ENCODE measurements around the gene TMEM82.

TMEM82 gene

DNA sequence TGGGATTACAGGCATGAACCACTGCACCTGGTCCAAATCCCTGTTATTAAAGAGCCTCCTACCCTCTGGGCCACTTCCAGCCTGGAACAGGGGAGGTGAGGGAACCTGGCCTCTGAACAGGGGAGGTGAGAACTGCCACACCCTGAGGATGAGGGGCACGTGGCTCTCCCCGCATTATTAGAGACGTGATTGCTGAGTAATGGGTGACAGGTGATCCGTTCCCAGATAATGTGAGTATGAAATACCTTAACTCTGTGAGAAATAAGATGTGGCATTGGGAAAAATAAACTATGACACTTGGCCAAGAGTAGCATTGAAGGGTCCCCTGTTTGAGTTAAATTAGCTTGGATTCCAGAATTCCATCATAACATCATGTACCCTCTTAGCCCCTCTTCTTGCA is 19.9 kb upstream of the TMEM82 start:
- FAIRE-seq: no peak

- no peak for FAIRE-seq
Observed at GRCh38 chr1:15722836-15723532, 19.3 kb upstream of the TMEM82 start.

GRCh38 chr1:15723631-15724246 is 18.6 kb upstream of the TMEM82 start:
- no peak for FAIRE-seq

GRCh38 chr1:15724949-15725880 is 17.1 kb upstream of the TMEM82 start:
- no peak for FAIRE-seq

- FAIRE-seq: no peak
Observed at GRCh38 chr1:15726508-15726907, 15.8 kb upstream of the TMEM82 start.

DNA sequence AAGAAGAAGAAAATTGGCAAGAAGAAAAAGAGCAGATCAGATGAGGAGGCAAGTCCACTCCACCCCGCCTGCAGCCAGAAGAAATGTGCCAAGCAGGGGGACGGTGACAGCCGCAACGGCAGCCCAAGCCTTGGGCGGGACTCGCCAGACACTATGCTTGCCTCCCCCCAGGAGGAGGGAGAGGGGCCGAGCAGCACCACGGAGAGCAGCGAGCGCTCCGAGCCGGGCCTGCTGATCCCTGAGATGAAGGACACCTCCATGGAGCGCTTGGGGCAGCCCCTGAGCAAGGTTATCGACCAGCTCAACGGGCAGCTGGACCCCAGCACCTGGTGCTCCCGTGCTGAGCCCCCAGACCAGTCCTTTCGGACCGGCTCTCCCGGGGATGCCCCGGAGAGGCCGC is 15.3 kb upstream of the TMEM82 start:
- FAIRE-seq: no peak

- FAIRE-seq: no peak
Observed at GRCh38 chr1:15727424-15727823, 14.9 kb upstream of the TMEM82 start.

- no peak for FAIRE-seq
Observed at GRCh38 chr1:15727866-15728534, 14.3 kb upstream of the TMEM82 start.

- no peak for FAIRE-seq
Observed at GRCh38 chr1:15728937-15729657, 13.2 kb upstream of the TMEM82 start.

DNA sequence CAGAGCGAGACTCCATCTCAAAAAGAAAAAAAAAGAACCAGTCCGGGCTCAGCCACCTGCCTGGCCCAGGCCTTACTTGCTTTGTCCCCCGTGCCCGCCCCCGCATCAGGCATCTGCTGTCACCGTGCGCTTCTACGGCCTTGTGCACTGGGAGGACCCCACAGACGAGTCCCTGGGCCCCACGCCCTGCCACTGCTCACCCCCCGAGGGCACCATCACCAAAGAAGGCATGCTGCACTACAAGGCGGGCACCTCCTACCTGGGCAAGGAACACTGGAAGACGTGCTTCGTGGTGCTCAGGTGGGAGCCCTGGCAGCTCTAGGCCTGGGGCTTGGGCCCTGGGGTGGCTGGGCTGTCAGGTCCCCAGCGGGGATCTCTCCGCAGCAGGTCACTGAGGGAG is 11.9 kb upstream of the TMEM82 start:
- FAIRE-seq: no peak

GRCh38 chr1:15730936-15731335 is 11.4 kb upstream of the TMEM82 start:
- FAIRE-seq: no peak

DNA sequence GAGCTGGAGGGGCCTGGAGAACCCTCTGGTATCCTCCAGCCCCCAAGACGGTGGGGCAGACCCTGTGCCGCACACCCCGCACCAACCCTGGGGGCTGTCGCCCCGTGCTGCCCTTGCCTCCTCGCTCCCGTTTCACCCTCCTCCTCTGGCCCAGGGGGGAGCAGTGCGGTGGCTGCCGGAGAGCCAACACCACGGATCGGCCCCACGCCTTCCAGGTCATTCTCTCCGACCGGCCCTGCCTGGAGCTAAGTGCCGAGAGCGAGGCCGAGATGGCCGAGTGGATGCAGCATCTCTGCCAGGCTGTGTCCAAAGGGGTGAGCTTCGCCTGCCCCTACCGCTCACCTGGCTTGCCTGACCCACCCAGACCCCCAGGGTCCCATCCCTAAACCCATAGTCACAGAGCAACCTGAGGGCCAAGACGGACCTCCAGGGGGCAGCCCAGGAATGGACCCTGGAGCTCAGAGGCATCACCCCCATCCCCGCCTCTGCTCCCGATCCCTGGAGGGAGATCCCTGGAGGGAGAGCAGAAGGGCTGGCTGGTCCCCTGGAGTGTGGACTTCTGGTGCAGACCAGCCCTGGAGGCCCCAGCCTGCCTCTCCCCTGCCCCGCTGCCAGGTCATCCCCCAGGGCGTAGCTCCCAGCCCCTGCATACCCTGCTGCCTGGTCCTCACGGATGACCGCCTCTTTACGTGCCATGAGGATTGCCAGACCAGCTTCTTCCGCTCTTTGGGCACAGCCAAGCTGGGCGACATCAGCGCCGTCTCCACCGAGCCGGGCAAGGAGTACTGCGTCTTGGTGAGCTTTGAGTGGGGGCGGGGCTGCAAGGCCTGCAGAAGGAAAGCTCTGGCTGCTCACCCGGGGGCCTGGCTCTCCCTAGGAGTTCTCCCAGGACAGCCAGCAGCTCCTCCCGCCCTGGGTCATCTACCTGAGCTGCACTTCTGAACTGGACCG is 10.3 kb upstream of the TMEM82 start:
- no peak for FAIRE-seq

GRCh38 chr1:15732686-15733081 is 9.6 kb upstream of the TMEM82 start:
- no peak for FAIRE-seq

DNA sequence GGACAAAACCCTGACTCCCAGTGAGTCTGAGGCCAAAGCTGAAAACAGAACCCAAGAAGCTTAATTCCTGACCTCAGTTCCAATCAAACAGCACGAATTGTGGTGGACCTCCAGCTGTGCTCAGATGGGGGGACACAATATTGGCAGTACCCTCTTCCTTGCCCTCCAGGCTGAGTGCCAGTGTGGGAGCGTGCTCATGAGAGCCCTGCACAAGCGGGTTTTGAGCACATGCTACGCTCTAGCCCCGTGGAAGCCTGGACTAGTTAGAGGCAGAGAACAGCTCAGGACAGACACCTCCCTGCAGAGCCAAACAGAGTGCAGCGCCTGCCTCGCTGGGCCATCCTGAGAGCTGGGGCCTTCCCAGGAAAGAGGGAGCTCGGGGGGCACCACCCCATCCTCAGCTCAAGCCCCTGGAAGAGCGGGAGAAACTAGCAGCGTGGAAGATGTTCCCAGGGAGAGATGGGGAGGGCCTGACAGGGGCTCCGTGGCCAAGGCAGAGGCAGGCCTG is 9.0 kb upstream of the TMEM82 start:
- no peak for FAIRE-seq

DNA sequence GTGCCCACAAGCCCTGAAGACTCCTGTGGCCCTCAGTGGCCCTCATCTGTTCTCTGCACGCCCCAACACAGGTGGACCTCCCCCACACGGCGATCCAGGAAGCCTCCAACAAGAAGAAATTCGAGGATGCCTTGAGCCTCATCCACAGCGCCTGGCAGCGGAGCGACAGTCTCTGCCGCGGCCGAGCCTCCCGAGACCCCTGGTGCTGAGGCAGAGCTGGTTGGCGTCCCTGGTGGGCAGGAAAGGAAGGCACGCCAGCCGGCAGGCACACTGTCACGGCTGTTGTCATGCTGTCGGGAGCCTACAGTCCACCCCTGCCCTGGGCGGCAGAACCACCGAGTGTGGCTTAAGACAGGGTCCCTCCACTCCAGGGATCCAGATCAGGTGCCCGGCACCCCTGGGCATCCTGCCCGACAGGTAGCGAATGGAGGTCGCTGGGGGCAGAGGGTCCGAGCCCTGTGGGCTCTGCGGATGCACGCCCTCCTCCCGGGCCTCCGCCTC is 8.5 kb upstream of the TMEM82 start:
- no peak for FAIRE-seq

DNA sequence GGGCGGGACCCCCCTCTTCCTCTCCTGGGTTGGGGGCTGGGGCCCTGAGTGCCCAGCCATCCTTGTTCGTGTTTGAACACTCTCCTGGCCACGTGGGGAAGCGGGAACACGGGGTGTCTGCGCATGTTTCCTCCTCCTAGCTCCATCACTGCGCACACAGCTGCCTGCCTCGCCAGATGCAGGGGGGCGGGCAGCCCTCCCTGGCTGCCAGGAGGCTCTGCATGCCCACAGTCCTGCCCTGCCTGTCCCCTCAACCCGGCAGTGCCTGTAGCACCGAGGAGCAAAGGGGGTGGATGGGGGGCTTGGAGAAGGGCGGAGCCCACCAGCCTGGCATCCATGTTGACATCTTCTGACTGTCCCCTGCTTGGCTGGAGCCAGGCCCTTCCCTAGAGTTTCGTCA is 8.0 kb upstream of the TMEM82 start:
- no peak for FAIRE-seq

DNA sequence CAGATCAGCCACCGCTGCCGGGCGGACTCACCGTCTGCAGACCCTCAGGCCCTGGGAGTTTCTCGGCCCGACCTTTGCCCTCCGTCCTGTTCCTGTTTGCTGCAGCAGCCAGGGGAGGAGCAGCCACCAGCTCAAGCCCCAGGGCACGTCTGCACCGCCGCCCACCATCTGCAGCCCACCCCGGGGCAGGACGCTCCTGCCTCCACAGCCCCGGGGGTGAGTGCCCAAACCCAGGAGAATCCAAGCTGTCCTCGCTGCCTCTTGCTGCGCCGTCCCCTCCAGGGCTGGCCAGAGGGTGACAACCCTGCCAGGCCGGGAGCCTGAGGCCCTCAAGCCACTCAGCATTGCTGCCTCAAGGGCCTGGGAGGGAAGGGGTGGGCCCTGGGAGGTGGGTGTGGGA is 7.4 kb upstream of the TMEM82 start:
- no peak for FAIRE-seq

GRCh38 chr1:15735304-15736037 is 6.8 kb upstream of the TMEM82 start:
- FAIRE-seq: no peak

- FAIRE-seq: no peak
Observed at GRCh38 chr1:15736038-15736891, 6.0 kb upstream of the TMEM82 start, which contains the start of gene SLC25A34. Gene SLC25A34 (plus strand): TSS chr1:15736258. CDS start chr1:15736486, 228 bp downstream.
